H1 (cell line): ENCODE measurements around the gene ESRP2. TPM values are rescaled to one million over a fixed set of nuclear protein-coding genes. Genes with fewer than 3 reads are reported as not detected.

ENCODE experiments used
- CTCF ChIA-PET: fragments of 300-600 bp; sonication (Branson Sonifier 250); formaldehyde crosslinking; loops from one replicate; lab custom pipeline; 2021; ENCODE audit not compliant: partially characterized antibody; lab: Charles Lee
- POLR2A ChIA-PET: fragments of 300-600 bp; sonication (Branson Sonifier 250); formaldehyde crosslinking; loops from one replicate; lab custom pipeline; 2021; ENCODE audit warnings: inconsistent platforms; ENCODE audit not compliant: partially characterized antibody; lab: Charles Lee
- DNase-seq, 2 experiments: peaks; one replicate each; pipeline versions ENCODE4 v3.0.0 to v3.0.0-alpha.2; 2010 to 2022; ENCODE audit warnings: low spot score in 2 of 2, low read depth in 1 of 2, mixed read lengths in 1 of 2
- FAIRE-seq: peaks from 2 replicates; lab custom pipeline; 2011; peaks lifted over from hg19 to GRCh38; lab: Jason Lieb, UNC
- H2AFZ ChIP-seq: 2 replicates; pipeline ENCODE4 v1.8.1; 2012; ENCODE audit warnings: low read length, inconsistent platforms
- H2AK5ac ChIP-seq: 2 replicates; pipeline ENCODE4 v1.6.1; 2013; ENCODE audit warnings: low read depth, low read length
- H2BK120ac ChIP-seq: replicated peaks from 2 replicates; pipeline ENCODE3; 2013; ENCODE audit warnings: low read depth, low read length, inconsistent platforms
- H2BK12ac ChIP-seq: 2 replicates; pipeline ENCODE4 v1.6.1; 2013; ENCODE audit warnings: low read depth, low read length
- H2BK15ac ChIP-seq: 2 replicates; pipeline ENCODE4 v1.6.1; 2013; ENCODE audit warnings: low read length
- H2BK20ac ChIP-seq: 2 replicates; pipeline ENCODE4 v1.6.1; 2013; ENCODE audit warnings: low read length
- H2BK5ac ChIP-seq: 2 replicates; pipeline ENCODE4 v1.6.1; 2013; ENCODE audit warnings: low read depth, low read length
- H3K14ac ChIP-seq: 2 replicates; pipeline ENCODE4 v1.6.1; 2013; ENCODE audit warnings: inconsistent platforms; ENCODE audit not compliant: insufficient read length
- H3K18ac ChIP-seq: 2 replicates; pipeline ENCODE4 v1.6.1; 2013; ENCODE audit warnings: low read length; ENCODE audit errors: extremely low read depth
- H3K23ac ChIP-seq: 2 replicates; pipeline ENCODE4 v1.6.1; 2013; ENCODE audit warnings: inconsistent platforms; ENCODE audit not compliant: insufficient read length
- H3K23me2 ChIP-seq: 2 replicates; pipeline ENCODE4 v1.6.1; 2013; ENCODE audit warnings: low read depth, low read length
- H3K27ac ChIP-seq: 2 replicates; pipeline ENCODE4 v1.6.1; 2011; ENCODE audit warnings: low read depth, low read length, inconsistent platforms
- H3K27me3 ChIP-seq, 4 experiments: replicated peaks in 1 of 4; 1 replicate in 1 of 4; 2 replicates in 3 of 4; pipeline versions ENCODE4 v1.6.1 to v1.8.1; 2011 to 2013; ENCODE audit warnings: low read length in 3 of 4, mild to moderate bottlenecking in 3 of 4, inconsistent platforms in 2 of 4, mixed read lengths in 2 of 4, moderate library complexity in 1 of 4; ENCODE audit not compliant: control insufficient read depth in 3 of 4, insufficient read depth in 3 of 4; ENCODE audit errors: extremely low read depth in 1 of 4
- H3K36me3 ChIP-seq, 4 experiments: 2 replicates each; pipeline versions ENCODE4 v1.6.1 to v1.8.1; 2011 to 2013; ENCODE audit warnings: mild to moderate bottlenecking in 4 of 4, low read length in 3 of 4, moderate library complexity in 2 of 4, control low read depth in 1 of 4, inconsistent platforms in 1 of 4; ENCODE audit not compliant: insufficient read depth in 4 of 4, control insufficient read depth in 2 of 4
- H3K4ac ChIP-seq: replicated peaks from 2 replicates; pipeline ENCODE3; 2013; ENCODE audit warnings: low read length, low read depth, mixed read lengths, inconsistent platforms; ENCODE audit not compliant: insufficient read length
- H3K4me1 ChIP-seq, 4 experiments: replicated peaks in 1 of 4; 1 replicate in 1 of 4; 2 replicates in 3 of 4; pipeline versions ENCODE4 v1.6.1 to v1.8.1; 2011 to 2013; ENCODE audit warnings: low read length in 3 of 4, inconsistent platforms in 2 of 4, mixed read lengths in 1 of 4; ENCODE audit not compliant: insufficient read depth in 4 of 4, control insufficient read depth in 3 of 4
- H3K4me2 ChIP-seq, 2 experiments: 2 replicates each; pipeline versions ENCODE4 v1.6.1 to v1.8.1; 2011 to 2013; ENCODE audit warnings: low read depth in 2 of 2, low read length in 2 of 2, control low read depth in 1 of 2, inconsistent platforms in 1 of 2, mild to moderate bottlenecking in 1 of 2; ENCODE audit not compliant: insufficient read depth in 1 of 2
- H3K4me3 ChIP-seq, 4 experiments: fragments of 200-600, 300-600 bp in 1 of 4; sonication (generic), shearing (Covaris generic), sonication (Bioruptor Twin) in 1 of 4; 2 replicates each; pipeline versions ENCODE4 v1.5.1 to v1.8.1; 2011 to 2016; ENCODE audit warnings: low read length in 4 of 4, low read depth in 3 of 4, control low read depth in 2 of 4, inconsistent platforms in 2 of 4, mild to moderate bottlenecking in 2 of 4, mixed read lengths in 1 of 4, moderate library complexity in 1 of 4; ENCODE audit not compliant: insufficient read depth in 2 of 4; ENCODE audit errors: extremely low read depth in 1 of 4
- H3K56ac ChIP-seq: replicated peaks from 2 replicates; pipeline ENCODE3; 2013; ENCODE audit warnings: low read depth, mild to moderate bottlenecking, mixed read lengths, low read length, inconsistent platforms; ENCODE audit not compliant: insufficient read length
- H3K79me1 ChIP-seq: 2 replicates; pipeline ENCODE4 v1.6.1; 2013; ENCODE audit warnings: low read depth, low read length, control low read depth
- H3K79me2 ChIP-seq, 2 experiments: 2 replicates each; pipeline versions ENCODE4 v1.6.1 to v1.8.1; 2012 to 2013; ENCODE audit warnings: low read length in 2 of 2, mild to moderate bottlenecking in 2 of 2, inconsistent platforms in 1 of 2; ENCODE audit not compliant: insufficient read depth in 2 of 2, control insufficient read depth in 1 of 2
- H3K9ac ChIP-seq, 4 experiments: replicated peaks in 1 of 4; 1 replicate in 1 of 4; 2 replicates in 3 of 4; pipeline versions ENCODE4 v1.6.1 to v1.8.1; 2011 to 2013; ENCODE audit warnings: low read depth in 3 of 4, low read length in 3 of 4, control low read depth in 2 of 4, mild to moderate bottlenecking in 2 of 4, moderate library complexity in 2 of 4, inconsistent platforms in 1 of 4; ENCODE audit errors: extremely low read depth in 1 of 4
- H3K9me3 ChIP-seq, 2 experiments: 2 replicates each; pipeline versions ENCODE4 v1.6.1 to v1.8.1; 2012 to 2013; ENCODE audit warnings: mild to moderate bottlenecking in 2 of 2, moderate library complexity in 2 of 2, control low read depth in 1 of 2, inconsistent platforms in 1 of 2, low read depth in 1 of 2, low read length in 1 of 2, mixed read lengths in 1 of 2; ENCODE audit not compliant: insufficient read depth in 2 of 2
- H4K20me1 ChIP-seq, 2 experiments: replicated peaks in 1 of 2; 2 replicates each; pipeline versions ENCODE3 to v1.8.1; 2011 to 2013; ENCODE audit warnings: inconsistent platforms in 2 of 2, low read length in 2 of 2, mild to moderate bottlenecking in 1 of 2; ENCODE audit not compliant: insufficient read depth in 2 of 2, control insufficient read depth in 1 of 2
- H4K5ac ChIP-seq: 2 replicates; pipeline ENCODE4 v1.6.1; 2013; ENCODE audit warnings: low read length, low read depth, mixed read lengths, inconsistent platforms; ENCODE audit not compliant: insufficient read length
- H4K8ac ChIP-seq: 2 replicates; pipeline ENCODE4 v1.8.0; 2013; ENCODE audit warnings: mild to moderate bottlenecking, moderate library complexity, low read length, inconsistent platforms; ENCODE audit not compliant: insufficient read depth; ENCODE audit errors: extremely low read depth
- H4K91ac ChIP-seq: replicated peaks from 2 replicates; pipeline ENCODE3; 2013; ENCODE audit warnings: low read length, mixed read lengths, inconsistent platforms; ENCODE audit not compliant: insufficient read length
- BACH1 ChIP-seq: IDR thresholded peaks from 2 replicates; pipeline ENCODE4 v1.6.1; 2012; ENCODE audit warnings: low read length, improper control_type of control experiment
- CHD1 ChIP-seq: IDR thresholded peaks from 2 replicates; pipeline ENCODE4 v1.6.1; 2012; ENCODE audit warnings: low read depth, low read length, improper control_type of control experiment
- EGR1 ChIP-seq: IDR thresholded peaks from 2 replicates; pipeline ENCODE4 v1.6.1; 2011; ENCODE audit warnings: low read depth, low read length, borderline replicate concordance
- HDAC2 ChIP-seq, 2 experiments: fragments of 300-600 bp in 1 of 2; sonication (generic) in 1 of 2; IDR thresholded peaks; 2 replicates each; pipeline ENCODE4 v1.6.1; 2011 to 2012; ENCODE audit warnings: low read depth in 2 of 2, low read length in 2 of 2, mild to moderate bottlenecking in 2 of 2, moderate library complexity in 2 of 2, borderline replicate concordance in 1 of 2, inconsistent platforms in 1 of 2
- JUN ChIP-seq: IDR thresholded peaks from 2 replicates; pipeline ENCODE4 v1.6.1; 2011; ENCODE audit warnings: low read depth, mild to moderate bottlenecking, improper control_type of control experiment, low read length
- NRF1 ChIP-seq: IDR thresholded peaks from 2 replicates; pipeline ENCODE4 v1.6.1; 2011; ENCODE audit warnings: mild to moderate bottlenecking, low read depth, low read length, improper control_type of control experiment
- POLR2AphosphoS5 ChIP-seq: IDR thresholded peaks from 2 replicates; pipeline ENCODE4 v1.6.1; 2011; ENCODE audit warnings: low read depth, low read length
- POU5F1 ChIP-seq: IDR thresholded peaks from 2 replicates; pipeline ENCODE4 v1.6.1; 2011; ENCODE audit warnings: low read depth, mild to moderate bottlenecking, low read length, moderate library complexity
- YY1 ChIP-seq: IDR thresholded peaks from 2 replicates; pipeline ENCODE4 v1.6.1; 2011; ENCODE audit warnings: low read depth, mild to moderate bottlenecking, low read length
- WGBS, 2 experiments: shearing (Covaris generic) in 1 of 2; methylation state at CpG; one replicate each; pipeline versions ENCODE4 v1.1.6 to v1.1.7; 2013 to 2015; ENCODE audit warnings: low lambda C conversion rate in 2 of 2, mixed read lengths in 2 of 2, inconsistent platforms in 1 of 2, low coverage in 1 of 2, missing lambda C conversion rate in 1 of 2; ENCODE audit not compliant: insufficient replicate concordance in 2 of 2, insufficient coverage in 1 of 2, insufficient read length in 1 of 2; ENCODE audit errors: extremely low coverage in 1 of 2, missing lambda C conversion rate in 1 of 2; 5-methylcytosine and 5-hydroxymethylcytosine counted together
- polyA plus RNA-seq, 7 experiments: library from polyadenylated mRNA; depleted of rRNA in 3 of 7; stranded (reverse) in 5 of 7; unstranded in 2 of 7; fragments of >200 nt in 5 of 7; fragments of 200-250 nt in 2 of 7; gene quantifications; 1 replicate in 5 of 7; 2 replicates in 1 of 7; 4 replicates in 1 of 7; pipeline versions ENCODE4 v1.2.1 to v1.2.3, GENCODE V29; 2011 to 2013; ENCODE audit warnings: missing spikeins in 2 of 7, mixed read lengths in 2 of 7
- total RNA-seq: library from RNA; stranded (reverse); fragmentation: NEBNext Ultra II Directional; extraction: Animal tissue kit (Norgen Biotek cat#: 25700); gene quantifications from 2 replicates; pipeline ENCODE4 v1.2.1, GENCODE V29; 2021

The ESRP2 gene
- total and polyA plus RNA-seq, 2 of the 8 experiments (the other 6 are each of a cell fraction or from before 2014, with no cell fraction given) = 35.1 to 45.8 TPM

GRCh38 chr16:68242085-68242484 is 6.2 kb upstream of the ESRP2 start:
- no peak overlapping the region for H3K4me3 ChIP-seq
- POLR2A ChIA-PET = interaction anchor here (0.7 to 1.6 kb wide), 4 partner anchors 13 to 393 kb away, joined by 3 to 10 read pairs (median 4); partner anchors contain the start of genes PRMT7 and SLC7A6OS
- no peak overlapping the region for H2BK5ac ChIP-seq
- H3K23me2 ChIP-seq = peaks cover 18% of the 10 kb centered on the region; the same call in 1 of the 2 replicates
- TF ChIP-seq BACH1 = no peak
- TF ChIP-seq JUN = no peak
- no peak for TF ChIP-seq POU5F1
- no peak for TF ChIP-seq POLR2AphosphoS5
- no peak for TF ChIP-seq EGR1
- TF ChIP-seq CHD1 = no peak
- no peak for TF ChIP-seq HDAC2 (IDR thresholded peaks at IDR 0.05; ENCODE audit: borderline replicate concordance in 1 of 2, low read depth in 2 of 2, low read length in 2 of 2)
- TF ChIP-seq YY1 = no peak
- no peak for TF ChIP-seq NRF1
- TF ChIP-seq, all 59 proteins: peak for 0
- H3K23ac ChIP-seq = no peak overlapping the region
- H3K4ac ChIP-seq = no peak overlapping the region
- no peak overlapping the region for H2BK15ac ChIP-seq
- FAIRE-seq (no peak), DNase-seq (no peak)
- H2AFZ ChIP-seq = no peak overlapping the region
- 86% methylated on average over 7 of the region's 7 CpGs; no CpG with 5 or more reads in 1 of the 2 experiments for WGBS, 2 experiments
- peaks cover 0 to 1% of the 10 kb centered on the region in 2 experiments for H4K20me1 ChIP-seq
- H4K8ac ChIP-seq = no peak overlapping the region
- CTCF ChIA-PET = interaction anchor here (0.6 to 7.6 kb wide), 11 partner anchors 14 to 300 kb away, joined by 3 to 80 read pairs (median 4); partner anchors contain the start of gene SLC7A6
- H3K14ac ChIP-seq = no peak overlapping the region
- peaks cover 0 to 8% (median 5%) of the 10 kb centered on the region in 4 experiments; a peak in 5 of 7 replicates for H3K27me3 ChIP-seq
- H2BK20ac ChIP-seq = no peak overlapping the region
- H2AK5ac ChIP-seq = no peak overlapping the region
- H3K9ac ChIP-seq = no peak overlapping the region
- no peak overlapping the region for H4K91ac ChIP-seq
- no peaks in the 10 kb centered on the region for H3K79me2 ChIP-seq
- no peak overlapping the region for H4K5ac ChIP-seq
- no peaks in the 10 kb centered on the region for H3K9me3 ChIP-seq
- H3K18ac ChIP-seq = no peak overlapping the region
- H3K36me3 ChIP-seq = no peaks in the 10 kb centered on the region
- no peak overlapping the region for H2BK120ac ChIP-seq
- H3K79me1 ChIP-seq = 0 out of 2 replicates have a peak, but pooled peaks cover 2% of the 10 kb centered on the region
- no peak overlapping the region for H3K27ac ChIP-seq
- no peak overlapping the region for H2BK12ac ChIP-seq
- peaks cover 0 to 12% (median 7%) of the 10 kb centered on the region in 4 experiments; a peak in 6 of 7 replicates for H3K4me1 ChIP-seq
- no peak overlapping the region for H3K56ac ChIP-seq
- no peak overlapping the region for H3K4me2 ChIP-seq
